DMS153 (cell line): ENCODE measurements around the gene EXD2.
"Not testable (repeated sequence)": the region's sequence is repeated elsewhere in the genome, so short reads cannot be mapped to it uniquely, and the experiment has no call there.

Experiments
- DNase-seq: peaks from one replicate; lab custom pipeline; 2025; lab: John Stamatoyannopoulos, UW

EXD2 gene, protein sequence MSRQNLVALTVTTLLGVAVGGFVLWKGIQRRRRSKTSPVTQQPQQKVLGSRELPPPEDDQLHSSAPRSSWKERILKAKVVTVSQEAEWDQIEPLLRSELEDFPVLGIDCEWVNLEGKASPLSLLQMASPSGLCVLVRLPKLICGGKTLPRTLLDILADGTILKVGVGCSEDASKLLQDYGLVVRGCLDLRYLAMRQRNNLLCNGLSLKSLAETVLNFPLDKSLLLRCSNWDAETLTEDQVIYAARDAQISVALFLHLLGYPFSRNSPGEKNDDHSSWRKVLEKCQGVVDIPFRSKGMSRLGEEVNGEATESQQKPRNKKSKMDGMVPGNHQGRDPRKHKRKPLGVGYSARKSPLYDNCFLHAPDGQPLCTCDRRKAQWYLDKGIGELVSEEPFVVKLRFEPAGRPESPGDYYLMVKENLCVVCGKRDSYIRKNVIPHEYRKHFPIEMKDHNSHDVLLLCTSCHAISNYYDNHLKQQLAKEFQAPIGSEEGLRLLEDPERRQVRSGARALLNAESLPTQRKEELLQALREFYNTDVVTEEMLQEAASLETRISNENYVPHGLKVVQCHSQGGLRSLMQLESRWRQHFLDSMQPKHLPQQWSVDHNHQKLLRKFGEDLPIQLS

DNA sequence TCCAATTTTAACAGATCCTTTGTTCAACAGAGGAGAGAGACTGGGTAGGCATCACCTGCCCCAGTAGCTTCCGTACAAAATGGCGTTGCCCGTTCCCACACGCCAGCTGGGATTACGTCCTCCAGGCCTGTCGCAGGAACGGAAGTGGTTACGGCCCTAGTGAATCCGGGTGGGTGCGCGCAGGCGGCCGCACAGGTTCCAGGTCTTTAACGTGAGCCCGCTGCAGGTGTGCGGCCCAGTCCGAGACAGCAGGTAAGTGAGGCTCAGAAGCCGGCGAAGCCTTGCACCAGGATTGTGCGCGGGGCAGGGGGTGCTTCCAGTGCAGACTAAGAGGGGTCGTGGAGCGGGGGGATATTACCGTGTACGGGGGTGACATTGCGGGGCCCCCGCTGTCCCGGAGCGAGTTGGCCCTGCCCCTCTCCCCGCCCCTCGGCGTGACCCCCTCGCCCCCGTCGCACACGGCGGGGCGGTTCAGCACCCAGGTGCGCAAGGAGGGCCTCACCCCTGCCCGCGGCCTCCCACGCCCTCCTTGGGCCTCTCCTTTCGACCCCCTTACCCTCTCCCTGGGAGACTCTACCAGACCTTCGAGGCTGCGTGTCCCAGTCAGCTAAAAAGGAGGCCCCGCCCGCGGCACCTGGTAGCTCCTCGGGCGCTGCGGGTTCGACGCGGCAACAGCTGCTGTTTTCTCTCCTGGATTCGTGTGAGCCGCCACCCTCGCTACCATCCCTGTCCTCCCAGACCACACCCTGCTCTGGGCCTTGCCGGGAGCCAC is at the start of gene EXD2:
TSS of gene EXD2 (plus strand) at position 159 of the 772 bp plus-strand sequence. CDS start 17,973 bp downstream, outside the sequence.
- DNase-seq = peak; percentile 91

DNA sequence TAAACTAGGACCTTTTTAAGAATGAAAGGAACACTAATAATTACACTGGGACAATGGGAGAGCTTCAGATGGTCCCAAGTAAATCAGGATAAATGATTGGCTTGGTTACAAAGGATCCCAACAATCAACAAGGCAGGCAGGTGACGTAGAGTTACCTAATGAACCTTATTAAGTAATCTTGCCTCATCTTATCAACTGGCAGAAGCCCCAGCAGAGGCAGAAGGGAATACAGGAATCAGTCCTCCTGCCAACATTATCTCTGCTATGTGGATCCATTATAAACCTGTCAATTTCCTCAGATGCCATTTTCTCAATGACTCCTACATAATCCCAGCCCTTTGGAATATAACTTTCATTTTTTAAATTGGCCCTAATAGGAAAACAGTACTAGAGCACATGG is 49.7 kb upstream of the EXD2 start:
- DNase-seq = no peak

DNA sequence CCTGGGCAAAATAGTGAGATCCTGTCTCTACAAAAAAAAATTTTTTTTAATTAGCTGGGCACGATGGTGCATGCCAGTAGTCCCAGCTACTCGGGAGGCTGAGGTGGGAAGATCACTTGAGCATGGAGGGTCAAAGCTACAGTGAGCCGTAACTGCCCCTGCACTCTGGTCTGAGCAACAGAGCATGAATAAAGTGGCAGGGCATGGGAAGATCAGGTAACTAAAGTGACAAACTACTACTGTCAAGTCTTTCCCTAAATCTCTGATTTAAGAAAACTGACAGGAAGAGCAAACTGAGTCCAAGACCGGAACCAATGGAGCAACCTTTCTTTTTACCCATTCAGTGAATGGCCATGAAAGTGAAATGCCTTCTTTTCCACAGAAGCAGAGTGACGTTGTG is 49.2 kb upstream of the EXD2 start:
- DNase-seq = no peak

DNA sequence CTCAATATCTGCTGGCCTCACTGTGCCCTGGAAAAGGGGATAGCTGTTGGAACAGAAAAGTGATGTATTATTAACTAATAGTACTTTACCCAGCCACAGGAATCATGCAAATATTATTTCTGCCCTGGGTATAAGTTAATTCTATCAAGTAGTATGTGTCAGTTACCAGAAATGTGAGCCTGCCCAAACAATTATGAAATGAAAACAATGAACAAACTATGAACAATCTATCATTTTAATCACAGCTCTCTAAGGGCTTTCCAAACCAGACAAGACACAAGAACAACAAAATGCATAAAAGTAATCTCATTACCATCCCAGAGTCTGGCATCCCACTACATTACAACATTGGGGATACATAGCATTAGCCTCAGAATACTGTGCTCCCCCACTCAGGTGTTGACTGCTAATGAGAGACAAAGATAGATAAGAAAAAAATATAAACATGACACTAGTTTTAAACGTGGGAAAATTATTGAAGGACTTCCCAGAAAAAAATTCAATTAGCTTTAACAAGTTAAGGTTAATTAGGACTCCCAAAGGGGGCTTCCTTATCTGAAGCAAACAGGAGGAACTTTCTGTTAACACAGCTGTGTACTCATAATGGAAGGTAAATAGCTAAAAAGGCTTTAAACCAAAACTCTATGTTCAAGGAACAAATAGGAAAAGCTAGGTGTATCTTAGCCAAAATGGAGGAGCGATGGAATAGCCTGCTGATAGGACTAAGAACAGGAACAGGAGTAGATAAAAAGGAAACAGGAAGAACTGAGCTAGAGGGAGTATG is 41.6 kb upstream of the EXD2 start:
- DNase-seq = no peak

DNA sequence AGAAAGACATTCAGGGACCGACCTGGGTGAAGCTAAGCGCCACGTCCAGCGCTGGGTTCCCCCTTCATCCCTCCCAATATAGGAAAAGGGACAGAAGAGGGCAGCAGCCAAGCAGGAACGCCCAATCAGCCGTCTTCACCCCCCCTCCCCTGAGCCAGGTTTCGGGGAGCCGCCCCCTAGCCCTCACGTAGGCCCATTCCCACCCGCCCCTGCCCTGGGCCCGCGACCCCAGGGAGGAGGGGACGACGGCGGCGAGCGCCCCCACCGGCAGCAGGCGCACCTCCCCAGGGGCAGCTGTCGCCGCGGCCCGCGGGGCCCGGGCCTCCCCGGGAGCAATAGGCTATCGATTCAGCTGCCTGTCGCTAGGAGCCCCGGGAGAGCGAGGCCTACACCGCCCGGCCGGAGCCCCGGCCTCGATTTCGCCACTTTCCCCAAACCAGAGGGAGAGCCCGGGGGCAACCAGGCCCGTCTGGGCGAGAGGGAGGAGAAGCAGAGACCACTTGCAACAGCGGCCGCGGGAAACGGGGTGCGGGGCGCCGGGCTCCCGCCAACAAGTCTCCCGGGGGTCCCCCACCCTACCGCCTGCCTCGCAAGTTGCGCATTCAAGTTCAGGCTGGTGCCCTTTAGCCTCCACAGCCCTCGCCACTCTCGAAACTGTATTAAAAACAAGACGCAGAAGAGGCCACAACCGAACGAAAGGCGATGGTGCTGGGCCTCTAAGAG is 39.7 kb upstream of the EXD2 start:
- DNase-seq = peak; percentile 26

DNA sequence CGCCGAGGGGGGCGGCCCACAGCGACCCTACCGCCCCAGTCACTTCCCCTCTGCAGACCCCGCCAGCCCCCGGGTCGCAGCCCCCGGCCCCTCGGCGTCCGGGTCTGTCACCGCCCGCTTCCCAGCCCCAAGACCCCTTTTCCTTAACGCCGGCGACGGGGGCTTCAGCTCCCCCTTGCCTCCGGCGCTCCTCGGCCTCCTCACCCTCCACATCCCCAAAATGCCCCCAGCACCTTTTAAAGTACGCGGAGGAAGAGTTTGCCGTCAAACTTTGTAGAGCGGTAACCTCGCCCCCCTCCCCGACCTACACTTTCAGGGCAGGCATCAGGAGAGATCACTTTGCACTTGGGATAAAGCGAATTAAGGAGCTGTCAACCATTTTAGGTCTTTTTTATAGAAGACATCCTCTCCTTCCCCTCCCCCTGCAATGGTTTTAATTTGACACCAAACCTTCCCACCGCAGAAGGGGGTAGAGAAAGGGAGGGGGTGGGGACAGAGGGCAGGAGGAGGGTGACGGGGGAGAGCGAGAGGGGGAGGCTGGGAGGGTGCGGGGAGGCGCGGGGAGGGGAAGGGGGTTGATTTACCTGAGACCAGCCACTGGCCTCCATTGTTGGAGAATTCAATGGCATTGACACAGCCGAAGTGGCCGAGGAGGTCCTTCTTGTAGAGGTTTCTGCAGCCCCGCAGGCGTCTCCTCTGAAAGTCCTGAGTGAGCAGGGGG is 39.0 kb upstream of the EXD2 start:
- DNase-seq = peak; percentile 31

DNA sequence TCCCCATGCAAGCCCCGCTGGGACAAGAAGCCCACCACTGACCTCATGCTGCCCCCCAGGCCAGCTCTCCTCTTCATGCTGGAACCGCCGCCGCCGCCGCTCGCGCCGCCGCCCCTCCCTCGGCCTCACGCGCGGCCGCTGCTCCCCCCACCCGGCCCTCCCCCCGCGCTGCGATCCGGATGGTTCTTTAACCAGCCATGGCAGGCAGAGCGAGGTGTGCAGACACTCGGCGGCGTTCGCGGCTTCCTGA is 38.5 kb upstream of the EXD2 start, which contains the start of gene DCAF5:
TSS of gene DCAF5 (minus strand) at position 218 of the 250 bp plus-strand sequence. CDS start at position 77, 141 bp downstream.
- no peak for DNase-seq

DNA sequence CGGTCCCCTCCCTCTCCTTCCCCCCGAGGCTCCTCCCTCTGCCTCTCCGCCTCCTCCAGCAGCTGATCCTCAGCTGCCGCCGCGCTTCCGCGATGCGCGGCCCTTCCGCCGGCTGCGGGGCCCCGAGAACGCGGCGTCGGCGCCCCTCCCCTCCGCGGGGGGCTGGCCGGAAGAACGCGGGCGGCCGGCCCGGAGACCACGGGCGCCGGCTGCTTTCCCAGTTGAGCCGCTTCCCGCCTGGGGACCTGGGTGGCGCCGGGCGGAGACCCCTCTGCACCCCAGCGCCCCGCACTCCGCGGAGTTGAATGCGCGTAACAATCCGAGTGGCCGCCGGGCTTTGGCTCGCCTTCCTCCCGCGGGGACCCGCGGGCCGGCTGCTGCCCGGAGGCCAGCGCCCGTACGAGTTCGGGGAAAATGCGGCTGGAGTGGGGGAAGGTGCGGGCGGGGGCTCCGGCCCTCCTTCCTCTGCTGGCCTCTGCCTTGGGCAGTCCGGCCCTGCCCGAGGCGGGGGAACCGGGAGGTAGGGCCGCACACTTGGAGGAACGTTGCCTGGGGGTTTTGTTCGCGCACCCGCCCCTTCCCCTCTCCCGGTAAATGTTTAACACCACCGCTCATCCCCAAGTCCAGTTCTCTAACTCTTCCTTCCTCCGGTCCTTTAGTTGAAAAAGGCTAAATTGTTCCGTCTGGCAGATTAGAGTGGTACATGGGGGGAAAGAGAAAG is 38.0 kb upstream of the EXD2 start:
- DNase-seq = peak; percentile 84

DNA sequence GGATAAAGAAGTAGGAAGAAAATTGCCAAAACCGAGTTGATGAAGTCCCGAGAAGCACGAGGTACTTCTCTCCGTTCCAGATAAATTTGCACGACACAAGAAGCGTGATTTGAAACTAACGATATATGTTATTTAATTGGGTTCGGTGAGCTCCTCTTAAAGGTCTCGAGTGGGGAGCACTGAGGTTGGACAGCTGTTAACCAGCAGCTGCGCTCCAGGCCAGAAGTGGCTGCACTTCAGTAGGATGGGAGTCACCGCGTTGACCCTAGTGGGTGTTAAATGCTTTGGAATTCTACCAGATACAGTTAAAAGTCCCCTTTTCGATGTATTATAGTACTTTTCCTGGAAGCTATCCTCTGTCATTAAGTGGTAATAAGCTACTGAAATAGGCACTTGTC is 37.4 kb upstream of the EXD2 start:
- no peak for DNase-seq

DNA sequence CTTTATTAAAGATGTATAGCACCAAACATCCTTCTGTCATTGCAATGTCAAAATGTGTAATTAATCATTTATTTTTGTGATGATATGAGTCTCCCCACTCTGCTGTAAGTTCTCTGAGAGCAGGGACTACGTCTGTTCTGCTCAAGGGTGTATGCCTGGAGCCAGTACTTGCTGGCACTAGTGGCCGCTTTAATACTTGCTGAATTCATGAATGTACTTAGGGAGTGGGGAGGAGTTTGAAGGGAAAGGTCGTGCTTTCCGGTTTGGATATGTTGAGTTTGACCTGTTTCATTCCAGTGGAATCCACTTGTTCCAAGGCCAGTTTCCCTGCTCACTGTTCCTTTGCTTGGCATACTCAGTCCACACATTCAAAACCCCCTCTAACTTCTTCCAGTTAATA is 36.5 kb upstream of the EXD2 start:
- DNase-seq = no peak

DNA sequence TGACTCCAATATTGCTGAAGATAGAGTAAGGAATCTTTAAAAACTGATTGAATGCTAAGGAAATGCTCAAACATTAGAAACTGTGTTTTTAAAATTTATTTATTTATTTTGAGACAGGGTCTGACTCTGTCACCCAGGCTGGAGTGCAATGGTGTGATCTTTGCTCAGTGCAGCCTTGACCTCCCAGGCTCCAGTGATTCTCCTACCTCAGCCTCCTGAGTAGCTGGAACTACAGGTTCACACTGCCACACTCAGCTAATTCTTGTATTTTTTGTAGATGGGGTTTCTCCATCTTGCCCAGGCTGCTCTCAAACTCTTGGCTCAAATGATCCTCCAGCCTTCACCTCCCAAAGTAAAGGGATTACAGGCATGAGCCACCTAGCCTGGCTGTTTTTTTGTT is 35.1 kb upstream of the EXD2 start:
- no peak for DNase-seq

DNA sequence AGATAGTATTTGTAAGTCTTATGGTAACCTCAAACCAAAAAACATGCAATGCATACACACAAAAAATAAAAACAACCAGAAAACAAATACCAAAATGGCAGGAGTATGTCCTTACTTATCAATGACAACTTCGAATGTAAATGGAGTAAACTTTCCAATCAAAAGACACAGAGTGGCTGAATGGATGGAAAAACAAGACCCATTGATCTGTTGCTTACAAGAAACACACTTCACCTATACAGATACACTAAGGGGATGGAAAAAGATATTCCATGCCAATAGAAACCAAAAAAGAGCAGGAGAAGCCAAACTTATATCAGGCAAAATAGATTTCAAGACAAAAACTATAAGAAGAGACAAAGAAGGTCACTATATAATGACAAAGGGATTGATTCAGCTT is 29.7 kb upstream of the EXD2 start:
- DNase-seq = no peak

DNA sequence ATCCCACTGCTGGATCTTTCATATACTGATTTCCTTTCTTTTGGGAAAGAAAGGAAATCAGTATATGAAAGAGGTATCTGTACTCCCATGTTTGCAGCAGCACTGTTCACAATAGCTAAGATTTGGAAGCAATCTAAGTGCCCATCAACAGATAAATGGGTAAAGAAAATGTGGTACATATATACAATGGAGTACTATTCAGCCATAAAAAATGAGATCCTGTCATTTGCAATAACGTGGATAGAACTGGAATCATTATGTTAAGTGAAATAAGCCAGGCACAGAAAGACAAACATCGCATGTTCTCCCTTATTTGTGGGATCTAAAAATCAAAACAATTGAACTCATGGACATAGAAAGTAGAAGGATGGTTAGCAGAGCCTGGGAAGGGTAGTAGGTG is 25.5 kb upstream of the EXD2 start:
- DNase-seq = not testable (repeated sequence)

DNA sequence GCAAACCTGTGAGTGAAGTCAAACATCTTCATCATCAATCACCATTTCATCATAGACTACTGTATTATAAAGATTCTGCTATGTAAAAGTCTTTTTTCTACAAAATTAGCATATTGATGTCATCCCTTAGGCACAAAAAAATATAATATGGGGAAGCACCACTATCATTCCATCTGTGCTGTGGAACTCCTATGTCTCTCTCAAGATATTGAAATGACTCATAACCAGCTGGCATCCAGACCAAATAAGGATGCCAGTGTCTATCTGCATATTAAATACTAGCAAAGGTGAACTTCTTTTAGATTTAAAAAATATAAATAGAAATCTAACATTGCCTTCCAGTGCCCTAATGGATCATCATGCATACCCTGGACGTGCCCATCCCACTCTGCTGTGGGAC is 20.5 kb upstream of the EXD2 start:
- no peak for DNase-seq

DNA sequence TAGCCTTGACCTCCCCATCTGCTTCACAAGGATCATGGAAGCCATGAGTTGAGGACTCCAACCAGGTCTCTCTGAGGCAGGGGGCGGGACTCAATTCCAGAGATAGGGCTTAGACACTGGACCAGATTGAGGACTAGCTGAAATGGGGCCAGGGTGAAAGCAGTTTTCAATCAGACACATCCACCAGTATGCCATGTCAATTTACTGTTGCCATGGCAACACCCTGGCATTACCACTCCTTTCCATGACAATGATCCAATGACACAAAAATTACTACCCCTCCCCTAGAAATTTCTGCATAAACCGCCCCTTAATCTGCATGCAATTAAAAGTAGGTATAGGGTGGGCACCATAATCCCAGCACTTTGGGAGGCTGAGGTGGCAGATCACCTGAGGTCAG is 19.7 kb upstream of the EXD2 start:
- no peak for DNase-seq

DNA sequence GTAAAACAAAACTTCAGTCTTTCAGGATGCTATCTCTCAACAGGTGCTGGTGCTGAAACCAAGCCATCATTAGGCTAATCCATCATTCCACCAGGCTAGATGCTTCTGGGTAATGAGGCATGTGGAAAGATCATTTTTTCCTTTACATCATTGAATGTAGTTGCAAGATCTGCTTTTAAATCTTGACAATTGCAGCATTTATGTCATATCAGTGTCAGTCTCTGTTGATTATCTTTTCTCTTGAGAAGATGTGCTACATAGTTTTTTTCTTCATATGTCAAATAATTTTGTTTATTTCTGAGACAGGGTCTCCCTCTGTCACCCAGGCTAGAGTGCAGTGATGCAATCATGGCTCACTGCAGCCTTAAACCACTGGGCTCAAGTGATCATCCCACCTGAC is 16.2 kb upstream of the EXD2 start:
- DNase-seq = no peak

DNA sequence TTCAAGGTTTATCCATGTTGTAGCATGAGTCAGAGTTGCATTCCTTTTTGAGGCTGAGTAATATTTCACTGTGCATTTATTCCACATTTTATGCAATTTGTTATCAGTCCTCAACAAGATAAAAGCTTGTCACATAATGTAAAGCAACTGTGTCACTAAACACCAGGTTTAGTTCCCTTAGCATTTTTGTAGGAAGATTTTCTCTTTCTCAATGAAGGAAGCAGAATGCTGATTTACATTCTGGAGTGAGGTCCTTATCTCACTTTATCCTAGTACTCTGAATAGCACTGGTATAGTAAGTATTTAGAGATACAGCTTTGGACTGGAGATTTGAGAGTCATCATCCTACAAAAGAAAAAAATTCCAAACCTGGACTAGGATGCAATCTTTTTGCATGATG is 9.8 kb upstream of the EXD2 start:
- no peak for DNase-seq

DNA sequence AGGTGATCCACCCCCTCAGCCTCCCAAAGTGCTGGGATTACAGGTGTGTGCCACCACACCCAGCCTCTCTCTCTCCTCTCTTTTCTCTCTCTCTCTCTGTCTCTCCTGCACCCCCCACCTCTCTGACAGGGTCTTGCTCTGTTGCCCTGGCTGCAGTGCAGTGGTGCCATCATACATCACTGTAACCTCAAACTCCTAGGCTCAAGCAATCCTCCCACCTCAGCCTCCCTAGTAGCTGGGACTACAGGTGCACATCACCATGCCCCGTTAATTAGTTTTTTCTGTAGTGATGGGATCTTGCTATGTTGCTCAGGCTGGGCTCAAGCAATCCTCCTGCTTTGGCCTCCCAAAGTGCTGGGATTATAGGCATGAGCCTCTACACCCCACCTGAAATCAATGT is 8.7 kb upstream of the EXD2 start:
- not testable (repeated sequence) for DNase-seq

DNA sequence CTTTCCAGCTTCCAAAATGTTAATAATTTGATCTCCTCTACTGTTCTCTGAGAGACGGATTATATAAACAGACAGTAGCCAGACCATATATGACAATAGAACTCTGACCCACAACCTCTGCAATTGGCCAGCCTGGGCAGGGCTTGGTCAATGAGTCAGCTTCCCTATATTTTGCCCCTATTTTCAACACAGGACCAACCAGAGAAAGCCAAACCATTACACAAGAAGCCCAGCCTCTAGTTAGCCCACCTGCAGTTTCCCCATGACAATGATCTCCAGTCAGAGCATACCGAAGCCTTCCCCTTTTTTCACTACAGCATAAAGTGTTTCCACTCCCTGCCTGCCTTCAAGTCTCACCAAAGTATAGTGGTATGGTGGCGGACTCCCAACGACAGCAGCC is 7.6 kb upstream of the EXD2 start:
- no peak for DNase-seq

DNA sequence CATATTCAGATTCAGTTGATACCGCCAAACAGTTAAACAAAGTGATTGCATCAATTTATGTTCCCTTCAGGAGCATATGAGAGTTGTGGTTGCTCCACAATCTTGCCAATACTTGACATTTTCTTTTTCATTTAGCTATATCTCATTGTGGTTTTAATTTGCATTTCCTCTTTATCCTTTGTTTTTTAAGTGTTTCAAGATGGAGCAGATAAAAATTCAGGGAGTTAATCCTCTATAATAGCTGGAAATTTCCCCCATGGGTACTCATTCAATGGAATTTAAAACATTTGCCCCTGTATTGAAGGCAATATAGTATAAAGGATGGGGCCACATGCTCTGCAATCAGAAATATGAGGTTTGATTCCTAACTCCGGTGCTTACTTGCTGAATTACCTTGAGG is 1.1 kb upstream of the EXD2 start:
- DNase-seq = no peak
